Colonic mucosa (tissue), 4 donors: ENCODE results near the gene MRRF. TPM values are rescaled to one million over a fixed set of nuclear protein-coding genes. Genes with fewer than 3 reads are reported as not detected.

Experiments
- DNase-seq: peaks from one replicate; pipeline ENCODE4 v3.0.0-alpha.2; 2020
- H3K27ac ChIP-seq: fragments of 200-600 bp; one replicate; pipeline ENCODE4 v1.8.0; 2021
- H3K27me3 ChIP-seq: fragments of 200-600 bp; one replicate; pipeline ENCODE4 v1.8.0; 2021
- H3K36me3 ChIP-seq: fragments of 200-600 bp; one replicate; pipeline ENCODE4 v1.8.0; 2021
- H3K4me1 ChIP-seq: fragments of 200-600 bp; one replicate; pipeline ENCODE4 v1.8.0; 2021; ENCODE audit warnings: mild to moderate bottlenecking
- H3K4me3 ChIP-seq: fragments of 200-600 bp; one replicate; pipeline ENCODE4 v1.8.0; 2021
- H3K9ac ChIP-seq, 2 donors: one replicate each; pipeline ENCODE4 v1.7.0; 2013; ENCODE audit warnings: control low read depth in 2 of 2, low read depth in 2 of 2, low read length in 2 of 2
- H3K9me3 ChIP-seq: fragments of 200-600 bp; one replicate; pipeline ENCODE4 v1.8.0; 2021
- intact Hi-C: fragments of 100-400 bp; cut with DNase I; formaldehyde crosslinking; loops from one replicate; pipeline ENCODE4 v1.14.1; 2022
- total RNA-seq, 2 donors: library from RNA; stranded (reverse); fragmentation: NEBNext Ultra II Directional in 1 of 2; extraction: Animal tissue kit (Norgen Biotek cat#: 25700) in 1 of 2; gene quantifications; one replicate each; pipeline ENCODE4 v1.2.1, GENCODE V29; 2021
- TF ChIP-seq, protein P1 (sequence below): fragments of 200-600 bp; IDR thresholded peaks from one replicate; pipeline ENCODE4 v1.8.0; 2022; ENCODE audit warnings: antibody characterized with exemption, mild to moderate bottlenecking
- donor health status: healthy.
- donor health status: DM: no; HTN: no; CAD: no.
- donor health status: DM: no; HTN: no; CAD: no.

MRRF gene
- total RNA-seq, 2 donors from 2014 or later = 53.3 to 70.8 TPM

DNA sequence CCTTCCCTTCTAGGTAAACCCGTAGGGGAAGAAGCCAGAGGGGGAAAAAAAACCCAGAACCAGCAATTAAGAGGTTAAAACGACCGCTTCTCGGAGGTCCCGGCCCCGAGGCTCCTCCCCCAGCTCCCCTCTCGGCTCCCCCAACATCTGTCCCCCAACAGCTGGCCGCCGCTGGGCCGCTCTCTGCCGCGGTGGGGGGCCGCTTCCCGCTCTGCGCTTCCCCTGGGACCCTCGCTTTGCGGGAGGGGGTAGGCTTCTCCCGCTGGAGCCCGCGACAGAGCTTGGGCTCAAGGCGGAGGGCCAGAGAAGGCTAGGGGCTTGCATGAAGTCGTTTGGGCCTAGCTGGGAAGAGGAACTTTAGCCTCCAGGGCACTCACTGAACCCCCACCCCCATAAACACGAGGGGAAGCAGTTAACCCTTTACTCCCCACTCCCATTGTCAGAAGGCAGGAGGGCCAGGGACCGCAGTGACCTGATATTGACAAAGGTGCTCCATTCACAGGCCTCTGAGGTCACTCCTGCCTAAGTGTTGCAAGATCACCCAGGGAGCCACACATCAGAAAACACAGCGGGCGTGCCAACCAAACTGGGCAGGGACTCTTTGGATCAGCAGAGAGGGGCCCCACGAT lies 43.4 kb upstream of the MRRF start:
- intact Hi-C loops = no loop called here
- peaks cover 4% of the 10 kb centered on the region for H3K4me1 ChIP-seq
- no peak for DNase-seq

DNA sequence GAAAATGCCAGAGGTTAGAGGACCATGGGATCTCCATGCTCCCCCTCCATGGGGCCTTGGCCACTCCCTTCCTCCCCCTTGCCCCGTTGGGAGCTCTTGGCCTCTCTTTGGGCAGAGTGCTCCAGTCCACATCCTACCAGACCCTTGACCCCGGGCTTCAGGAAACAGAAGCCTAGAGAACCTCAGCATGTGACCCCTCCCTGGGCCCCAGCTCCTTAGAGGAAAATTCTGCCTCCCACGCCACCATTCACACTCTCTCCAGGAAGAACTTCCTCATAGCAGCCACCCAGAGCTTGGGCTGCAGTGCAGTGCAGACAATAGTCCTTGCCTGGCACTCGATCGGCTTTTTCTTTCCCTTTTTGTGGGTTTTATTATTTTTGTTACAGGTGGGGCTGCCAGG lies 41.9 kb upstream of the MRRF start:
- H3K27me3 ChIP-seq = peaks cover 93% of the 10 kb centered on the region
- H3K36me3 ChIP-seq = no peaks in the 10 kb centered on the region
- no peak overlapping the region for H3K4me3 ChIP-seq
- intact Hi-C loops = no loop called here
- peaks cover 4% of the 10 kb centered on the region for H3K4me1 ChIP-seq
- H3K9ac ChIP-seq = no peak overlapping the region
- TF ChIP-seq, protein P1, sequence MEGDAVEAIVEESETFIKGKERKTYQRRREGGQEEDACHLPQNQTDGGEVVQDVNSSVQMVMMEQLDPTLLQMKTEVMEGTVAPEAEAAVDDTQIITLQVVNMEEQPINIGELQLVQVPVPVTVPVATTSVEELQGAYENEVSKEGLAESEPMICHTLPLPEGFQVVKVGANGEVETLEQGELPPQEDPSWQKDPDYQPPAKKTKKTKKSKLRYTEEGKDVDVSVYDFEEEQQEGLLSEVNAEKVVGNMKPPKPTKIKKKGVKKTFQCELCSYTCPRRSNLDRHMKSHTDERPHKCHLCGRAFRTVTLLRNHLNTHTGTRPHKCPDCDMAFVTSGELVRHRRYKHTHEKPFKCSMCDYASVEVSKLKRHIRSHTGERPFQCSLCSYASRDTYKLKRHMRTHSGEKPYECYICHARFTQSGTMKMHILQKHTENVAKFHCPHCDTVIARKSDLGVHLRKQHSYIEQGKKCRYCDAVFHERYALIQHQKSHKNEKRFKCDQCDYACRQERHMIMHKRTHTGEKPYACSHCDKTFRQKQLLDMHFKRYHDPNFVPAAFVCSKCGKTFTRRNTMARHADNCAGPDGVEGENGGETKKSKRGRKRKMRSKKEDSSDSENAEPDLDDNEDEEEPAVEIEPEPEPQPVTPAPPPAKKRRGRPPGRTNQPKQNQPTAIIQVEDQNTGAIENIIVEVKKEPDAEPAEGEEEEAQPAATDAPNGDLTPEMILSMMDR = no peak
- no peak overlapping the region for H3K27ac ChIP-seq
- no peak for DNase-seq
- H3K9me3 ChIP-seq = no peaks in the 10 kb centered on the region

More for the DNA sequence above, 43.4 kb upstream of the MRRF start:
- Histone ChIP-seq H3K9ac (no peak overlapping the region), H3K36me3 (no peaks in the 10 kb centered on the region), H3K27ac (no peak overlapping the region), H3K9me3 (no peaks in the 10 kb centered on the region), H3K4me3 (no peak overlapping the region), H3K27me3 (peaks cover 88% of the 10 kb centered on the region)
- TF ChIP-seq, protein P1 = no peak

DNA sequence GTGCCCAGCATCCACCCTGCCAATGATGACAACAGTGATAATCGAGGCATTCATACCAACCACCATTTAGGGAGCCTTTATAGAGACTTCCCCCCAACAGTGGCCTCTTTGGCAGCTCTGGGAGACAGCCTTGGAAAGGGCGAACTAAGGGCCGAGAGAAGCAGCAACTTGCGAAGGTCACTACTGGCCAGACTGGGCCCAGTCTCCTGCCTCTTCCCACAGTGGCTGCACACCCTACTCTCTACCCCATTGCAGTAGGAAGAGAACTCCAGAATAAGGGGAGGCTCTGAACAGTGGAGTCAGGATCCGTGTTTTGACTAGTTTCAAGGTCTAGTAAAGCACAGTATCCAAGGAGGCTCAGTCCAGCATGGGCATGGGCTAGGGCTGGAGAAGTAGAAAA lies 41.2 kb upstream of the MRRF start:
- intact Hi-C loops = no loop called here
- no peak overlapping the region for H3K27ac ChIP-seq
- H3K4me1 ChIP-seq = peaks cover 4% of the 10 kb centered on the region
- H3K36me3 ChIP-seq = no peaks in the 10 kb centered on the region
- no peak for DNase-seq
- no peaks in the 10 kb centered on the region for H3K9me3 ChIP-seq
- H3K27me3 ChIP-seq = peaks cover 93% of the 10 kb centered on the region
- H3K4me3 ChIP-seq = no peak overlapping the region
- TF ChIP-seq, protein P1 = no peak
- no peak overlapping the region for H3K9ac ChIP-seq

DNA sequence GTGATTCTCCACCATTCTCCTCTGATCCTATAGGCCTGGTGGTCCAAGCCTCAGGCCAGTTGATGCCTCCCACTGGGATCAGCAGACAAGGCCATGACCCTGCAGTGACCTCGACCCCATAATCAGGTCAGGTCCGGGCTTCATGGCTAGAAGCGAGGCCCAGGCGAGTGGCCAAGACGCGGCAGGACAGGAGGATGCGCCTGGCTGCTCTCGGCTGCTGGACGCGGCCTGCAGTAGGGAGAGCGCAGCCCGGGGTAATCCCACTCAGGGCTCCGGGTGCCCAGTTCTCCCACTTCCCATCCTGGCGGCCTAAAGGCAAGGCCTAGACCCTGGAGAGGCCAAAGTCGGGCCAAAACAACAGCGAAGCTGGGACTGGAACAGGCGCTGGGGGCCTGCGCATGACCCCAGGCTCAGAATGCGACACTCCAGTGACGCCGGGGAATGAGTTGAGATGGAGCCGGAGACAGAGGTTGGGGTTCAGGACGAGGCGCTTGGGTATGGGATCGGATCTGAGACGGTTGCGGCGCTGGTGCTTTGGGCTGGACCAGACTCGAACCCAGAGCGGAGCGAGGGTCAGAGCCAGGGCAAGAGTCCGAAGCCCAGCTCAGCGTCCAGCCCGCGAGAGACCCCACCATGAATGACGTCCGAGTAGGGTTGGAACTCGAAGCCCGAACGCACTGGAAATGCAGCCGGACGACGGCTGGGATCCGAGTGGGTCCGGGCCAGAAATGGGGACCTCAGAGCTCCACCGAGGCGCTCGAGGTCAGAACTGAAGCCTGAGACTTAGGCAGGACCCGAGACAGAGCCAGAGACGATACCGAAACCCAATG lies 39.2 kb upstream of the MRRF start:
- no peaks in the 10 kb centered on the region for H3K36me3 ChIP-seq
- intact Hi-C loops = no loop called here
- H3K27me3 ChIP-seq = peaks cover 91% of the 10 kb centered on the region
- no peaks in the 10 kb centered on the region for H3K4me1 ChIP-seq
- no peak overlapping the region for H3K9ac ChIP-seq
- TF ChIP-seq, protein P1 = no peak
- no peak overlapping the region for H3K27ac ChIP-seq
- no peak for DNase-seq
- no peak overlapping the region for H3K4me3 ChIP-seq
- no peaks in the 10 kb centered on the region for H3K9me3 ChIP-seq

DNA sequence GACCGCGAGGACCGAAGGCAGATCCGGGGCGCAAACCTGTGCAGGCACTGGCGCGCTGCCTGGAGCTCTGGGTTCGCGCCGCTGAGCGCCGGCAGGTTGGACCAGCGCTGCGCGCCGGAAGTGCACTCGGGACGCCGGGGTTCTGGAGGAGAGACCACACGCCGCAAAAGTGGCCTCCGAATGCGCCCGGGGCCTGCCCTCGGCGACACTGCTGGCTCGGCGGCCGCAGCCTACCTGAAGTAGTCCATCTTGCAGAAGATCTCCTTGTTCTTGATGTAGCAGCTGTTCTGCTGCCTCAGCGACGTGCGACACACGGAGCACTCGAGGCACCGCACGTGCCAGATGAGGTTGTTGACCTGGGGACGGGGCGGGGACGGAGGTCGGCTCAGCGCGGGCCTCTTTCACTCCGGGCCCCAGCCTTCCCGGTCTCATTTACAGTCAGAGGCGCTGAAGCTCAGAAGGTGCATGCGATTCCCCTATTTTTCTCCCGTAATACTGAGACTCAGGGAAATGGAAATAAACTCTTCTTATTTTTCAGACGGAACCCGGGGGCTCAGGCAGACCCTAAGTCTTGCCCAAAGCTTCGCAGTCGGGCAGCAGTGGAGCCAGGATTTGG lies 38.4 kb upstream of the MRRF start:
- Histone ChIP-seq H3K4me1 (no peaks in the 10 kb centered on the region), H3K9ac (no peak overlapping the region)

More for the DNA sequence above, 38.4 kb upstream of the MRRF start:
- Histone ChIP-seq H3K27ac (no peak overlapping the region), H3K4me3 (no peak overlapping the region), H3K9me3 (no peaks in the 10 kb centered on the region), H3K27me3 (peaks cover 86% of the 10 kb centered on the region), H3K36me3 (no peaks in the 10 kb centered on the region)
- intact Hi-C loops = no loop called here
- no peak for DNase-seq
- TF ChIP-seq, protein P1 = no peak
